Epidermal melanocyte (primary cell): ENCODE data around the gene SH3BGR.
"Not testable (repeated sequence)": the region's sequence is repeated elsewhere in the genome, so short reads cannot be mapped to it uniquely, and the experiment has no call there.

Experiments
- DNase-seq: peaks from one replicate; pipeline ENCODE4 v3.0.0; 2011; ENCODE audit warnings: low spot score; ENCODE audit not compliant: insufficient read length

SH3BGR gene

GRCh38 chr21:39451332-39452206 is at the start of gene SH3BGR:
SH3BGR (plus strand) TSS chr21:39451970; CDS start chr21:39452097, 127 bp downstream.
- DNase-seq = no peak

GRCh38 chr21:39406065-39406464 is 45.7 kb upstream of the SH3BGR start:
- no peak for DNase-seq

DNA sequence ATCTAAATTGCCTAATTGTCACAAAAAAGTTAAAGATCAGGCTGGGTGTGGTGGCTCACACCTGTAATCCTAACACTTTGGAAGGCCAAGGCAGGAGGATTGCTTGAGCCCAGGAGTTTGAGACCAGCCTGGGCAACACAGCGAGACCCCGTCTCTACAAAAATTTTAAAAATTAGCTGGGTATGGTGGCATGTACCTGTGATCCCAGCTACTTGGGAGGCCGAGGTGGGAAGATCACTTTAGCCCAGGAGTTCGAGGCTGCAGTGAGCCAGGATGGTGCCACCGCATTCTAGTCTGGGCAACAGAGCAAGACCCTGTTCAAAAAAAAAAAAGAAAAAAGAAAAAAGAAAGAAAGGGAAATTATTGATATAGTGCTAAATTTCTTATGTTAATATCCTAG is 32.6 kb upstream of the SH3BGR start:
- DNase-seq = not testable (repeated sequence)

- DNase-seq = no peak
Observed at GRCh38 chr21:39422527-39423241, 29.1 kb upstream of the SH3BGR start.

- DNase-seq = no peak
Observed at GRCh38 chr21:39429445-39429844, 22.3 kb upstream of the SH3BGR start.

DNA sequence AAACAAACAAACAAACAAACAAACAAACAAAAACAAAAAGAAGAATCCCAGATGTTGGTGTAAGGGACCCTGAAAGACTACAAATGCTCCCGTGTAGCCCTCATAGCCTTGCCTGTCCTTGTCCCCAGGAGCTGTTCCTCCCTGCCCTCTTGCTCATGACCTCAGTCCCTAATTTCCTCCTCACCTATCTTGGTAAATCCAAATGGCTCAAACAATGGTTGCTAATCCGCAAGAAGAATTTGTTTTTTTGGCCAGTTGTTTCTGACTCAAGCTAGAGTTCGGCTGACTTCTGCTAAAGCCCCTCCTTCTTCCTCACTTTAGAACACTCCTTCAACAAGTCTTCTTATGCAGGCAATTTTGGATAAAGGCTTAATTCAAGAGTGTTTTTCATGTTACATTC is 21.8 kb upstream of the SH3BGR start:
- no peak for DNase-seq

DNA sequence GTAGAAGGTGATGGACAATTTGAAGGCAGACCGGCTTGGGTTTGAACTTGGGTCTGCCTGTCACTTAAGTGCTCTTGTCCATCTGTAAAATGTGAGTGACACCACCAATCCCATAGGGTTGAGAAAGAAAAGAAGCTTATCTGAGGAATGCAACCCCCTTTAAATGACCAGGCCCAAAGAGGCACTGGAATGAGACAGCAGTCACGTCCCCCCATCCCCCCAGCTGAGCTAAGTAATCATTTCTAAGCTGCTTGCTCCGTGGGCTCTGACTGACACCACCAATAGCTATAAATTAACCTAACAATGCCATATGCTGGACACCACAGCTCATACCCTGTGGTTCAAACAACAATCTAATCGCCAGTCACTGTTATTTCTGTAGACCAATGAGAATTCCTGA is 21.3 kb upstream of the SH3BGR start:
- DNase-seq = no peak

- no peak for DNase-seq
Observed at GRCh38 chr21:39430954-39431353, 20.8 kb upstream of the SH3BGR start.

GRCh38 chr21:39434950-39435349 is 16.8 kb upstream of the SH3BGR start:
- no peak for DNase-seq

- no peak for DNase-seq
Observed at GRCh38 chr21:39439232-39439631, 12.5 kb upstream of the SH3BGR start.

DNA sequence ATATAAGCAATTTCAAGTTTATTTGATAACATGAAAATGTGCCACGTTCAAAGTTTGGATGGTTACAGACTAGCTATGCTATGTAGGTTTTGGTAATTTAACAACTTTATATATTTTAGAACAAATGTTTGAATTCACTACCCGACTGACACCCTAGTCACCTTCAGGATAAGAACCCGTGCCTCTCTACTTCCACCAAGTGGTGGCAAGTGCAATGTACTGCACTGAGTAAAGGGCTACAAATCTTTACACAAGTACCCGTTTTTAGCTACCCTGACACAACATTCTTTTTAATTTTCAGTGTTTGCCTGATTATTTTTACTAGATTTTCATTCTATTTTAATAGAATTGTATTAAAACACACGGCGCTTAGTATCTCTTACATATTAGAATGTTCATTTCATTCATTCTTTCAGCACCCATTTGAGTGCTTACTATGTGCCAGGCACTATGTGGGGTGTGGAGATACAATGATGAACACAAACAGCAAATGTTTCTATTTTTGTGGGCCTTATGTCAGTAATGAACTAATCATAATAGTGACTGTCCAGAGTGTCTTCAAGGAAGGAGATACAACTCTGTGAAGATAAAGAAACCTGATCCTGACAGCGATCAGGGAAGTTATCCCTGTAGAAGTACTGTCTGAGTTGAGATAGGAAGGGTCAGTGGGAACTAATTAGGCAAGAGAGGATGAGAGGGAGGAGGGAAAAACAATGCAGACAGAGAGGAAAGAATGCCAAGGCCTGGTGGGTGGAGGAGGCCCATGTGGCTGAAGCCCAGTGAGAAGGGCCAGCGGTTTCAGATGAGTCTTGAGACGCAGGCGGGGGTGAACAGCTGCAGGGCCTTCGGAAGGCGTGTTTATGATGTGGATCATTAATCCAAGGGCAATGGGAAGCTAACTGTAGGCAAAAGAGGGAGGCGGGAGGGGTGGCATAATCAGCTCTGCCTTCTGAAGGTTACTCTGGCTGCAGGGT is 10.0 kb upstream of the SH3BGR start:
- DNase-seq = no peak

DNA sequence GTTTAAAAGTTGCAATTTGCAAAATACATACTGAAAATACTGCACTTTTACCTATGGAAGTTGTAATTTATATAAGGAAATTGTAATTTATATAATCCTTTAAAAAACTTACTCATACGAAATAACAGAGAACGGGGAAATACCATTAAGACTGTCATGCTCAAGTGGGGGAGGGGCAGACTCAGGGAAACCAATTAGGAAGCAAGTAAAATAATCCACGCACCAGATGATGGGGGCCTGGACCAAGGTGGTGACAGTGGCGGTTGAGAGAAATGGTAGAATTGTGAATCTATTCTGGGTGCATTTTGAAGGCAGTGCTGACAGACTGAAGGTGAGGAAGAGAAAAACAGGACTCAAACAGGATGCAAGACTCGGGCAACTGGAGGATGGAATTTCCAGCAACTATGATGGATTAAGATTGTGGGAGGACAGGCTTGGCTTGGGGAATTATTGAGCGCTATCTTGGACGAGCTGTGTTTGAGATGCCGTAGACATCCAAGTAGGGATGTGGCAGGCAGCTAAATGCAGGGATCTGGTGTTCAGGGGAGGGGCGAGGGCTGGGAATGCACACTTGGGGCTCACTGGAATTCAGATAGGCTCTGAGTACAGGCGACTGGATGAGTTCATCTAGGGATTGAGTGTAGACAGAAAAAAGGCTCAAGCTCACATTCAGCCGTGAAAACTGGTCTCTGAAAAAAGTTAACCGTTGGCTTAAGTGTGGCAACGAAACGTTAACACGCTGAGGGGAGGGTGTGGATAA is 7.2 kb upstream of the SH3BGR start:
- no peak for DNase-seq

DNA sequence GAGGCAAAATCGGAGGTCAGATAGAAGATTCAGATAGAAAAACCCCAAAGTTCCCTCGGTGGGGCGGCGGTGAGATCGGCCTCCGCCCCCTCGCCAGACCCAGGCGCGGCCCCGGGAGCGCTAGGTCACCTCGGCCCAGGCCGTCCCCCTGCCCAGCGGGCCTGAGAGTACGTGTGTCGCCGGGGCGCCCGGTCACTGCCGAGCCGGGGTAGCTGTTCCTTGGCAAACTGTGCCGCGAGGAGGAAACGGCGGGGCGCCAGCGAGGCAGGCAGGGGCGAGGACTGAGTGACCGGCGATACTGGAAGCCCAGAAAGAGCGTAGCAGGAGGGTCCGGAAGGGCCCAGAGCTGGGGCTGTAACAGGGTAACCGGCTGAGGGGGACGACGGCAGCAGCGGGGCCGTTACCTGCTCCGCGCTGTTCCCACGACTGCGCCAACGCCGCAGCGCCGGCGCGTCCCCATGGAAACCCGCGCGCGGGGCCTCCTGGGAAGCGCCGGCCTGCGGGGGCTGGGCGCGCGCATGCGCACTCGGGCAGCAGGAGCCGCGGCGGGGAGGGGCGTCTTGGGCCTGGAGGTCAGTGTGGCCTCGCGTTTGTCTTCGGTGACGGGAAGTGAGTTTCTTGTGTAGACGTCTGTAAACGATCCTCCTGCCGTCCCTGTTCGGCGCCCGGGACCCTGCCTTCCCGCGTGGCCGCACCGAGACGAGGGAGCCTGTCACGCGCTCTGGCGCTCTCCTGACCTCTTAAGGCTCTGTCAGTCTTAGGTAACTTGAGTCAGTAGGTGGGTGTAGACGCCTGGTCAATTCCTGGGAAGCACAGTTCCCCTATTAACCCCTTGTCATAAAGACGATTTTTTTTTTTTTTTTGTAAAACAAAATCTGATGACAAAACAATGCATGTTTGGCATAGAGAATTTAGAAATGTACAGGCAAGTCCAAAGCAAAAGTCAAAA is 6.2 kb upstream of the SH3BGR start, which contains the start of gene LCA5L:
TSS of gene LCA5L (minus strand) at position 458 of the 949 bp plus-strand sequence. CDS start 17,285 bp downstream, outside the sequence.
- DNase-seq = peak; percentile 90

- DNase-seq = no peak
Observed at GRCh38 chr21:39447264-39447663, 4.5 kb upstream of the SH3BGR start.

DNA sequence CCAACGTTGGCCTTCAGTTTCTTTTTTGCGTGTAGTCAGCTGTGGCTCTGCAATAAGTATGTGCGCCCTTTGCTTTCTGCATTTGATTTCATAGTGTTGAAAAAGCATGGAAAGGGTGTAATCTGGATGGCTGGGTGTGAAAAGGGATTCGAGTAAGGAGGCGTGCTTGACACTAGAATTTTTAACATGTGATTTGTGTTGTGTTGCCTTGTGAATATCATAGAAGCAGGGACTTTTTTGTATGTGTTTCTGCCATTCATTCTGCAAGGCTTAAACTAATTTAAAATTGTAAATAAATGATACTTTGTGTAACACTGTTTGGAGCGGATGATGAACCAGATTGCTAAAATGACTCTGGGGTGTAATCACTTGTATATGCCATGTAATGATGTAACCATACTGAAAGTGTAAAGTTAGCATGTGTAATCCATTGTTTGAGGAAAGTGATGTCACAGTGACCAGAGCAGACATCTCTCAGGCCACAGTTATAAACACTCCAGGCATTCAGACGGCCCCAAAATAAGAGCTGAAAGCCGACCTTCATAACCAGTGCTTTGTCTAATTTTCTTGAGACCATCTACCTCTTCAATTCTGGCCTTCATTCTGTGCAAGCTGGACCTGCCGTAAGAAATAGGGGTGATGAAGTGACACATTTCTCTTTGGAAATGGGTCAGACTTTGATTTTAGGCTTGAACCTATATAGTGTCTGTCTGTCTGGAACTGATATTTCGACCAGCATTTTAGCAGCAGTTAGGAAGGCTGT is 618 bp downstream of the SH3BGR start:
- DNase-seq = no peak

GRCh38 chr21:39452970-39453342 is 1.2 kb downstream of the SH3BGR start:
- DNase-seq = no peak

DNA sequence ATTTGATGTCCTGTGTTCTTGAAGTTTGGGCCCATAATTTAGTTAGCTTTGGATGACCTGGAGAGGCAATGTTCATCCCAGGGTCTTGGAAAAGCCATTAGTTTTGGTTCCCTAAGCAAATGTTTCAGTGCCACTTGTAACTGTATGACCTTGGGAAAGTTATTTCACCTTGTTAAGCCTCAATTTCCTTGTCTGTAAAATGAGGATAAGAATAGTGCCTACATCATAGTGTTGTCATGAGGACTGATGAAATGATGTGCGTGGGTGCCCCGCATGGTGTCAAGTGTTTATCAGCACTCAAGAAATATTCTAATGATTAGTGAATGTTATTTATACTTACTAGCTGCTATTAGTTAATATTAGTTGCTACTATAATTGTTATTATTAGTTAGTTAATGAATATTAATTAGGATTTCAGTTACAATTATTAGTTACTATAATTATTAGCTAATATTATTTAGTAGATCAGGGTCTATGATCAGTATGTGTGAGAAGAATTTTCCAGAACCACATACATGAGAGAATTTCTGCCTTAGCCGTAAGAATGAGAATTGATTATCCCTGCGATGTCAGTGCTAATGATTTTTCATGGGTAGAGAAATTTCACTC is 1.9 kb downstream of the SH3BGR start:
- DNase-seq = no peak

DNA sequence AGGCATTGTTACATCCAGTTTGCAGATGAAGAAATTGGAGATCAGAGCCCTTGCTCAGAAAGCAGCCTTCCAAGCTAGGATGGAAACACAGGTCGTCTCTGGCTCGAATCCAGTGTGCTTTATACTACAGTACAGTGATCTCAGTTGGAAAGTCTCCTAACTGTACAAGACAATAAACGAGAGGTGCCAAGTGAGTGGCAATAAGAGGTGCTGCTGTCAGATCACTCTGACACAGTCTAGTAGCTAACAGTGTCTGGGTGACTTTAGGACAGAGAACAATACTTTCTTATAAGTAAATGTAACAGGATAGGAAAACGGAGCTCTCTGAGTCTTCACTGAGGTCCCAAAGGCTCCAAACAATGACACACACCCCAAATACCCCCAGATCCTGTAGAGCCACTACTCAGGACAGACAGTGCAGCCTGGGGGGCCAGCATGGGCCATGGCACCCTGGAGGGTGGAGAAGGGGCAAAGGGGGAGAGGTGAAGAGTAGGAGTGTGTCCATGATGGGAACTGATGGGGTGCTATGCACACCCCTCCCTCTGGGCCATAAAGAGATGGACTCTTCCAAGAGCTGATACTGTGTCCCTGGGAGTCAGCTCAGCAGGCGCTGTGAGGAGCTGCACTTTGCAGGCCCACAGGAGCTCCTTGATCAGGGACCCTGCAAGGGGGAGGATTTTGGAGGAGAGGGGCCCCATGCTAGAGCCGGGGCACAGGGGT is 3.3 kb downstream of the SH3BGR start:
- no peak for DNase-seq
